ENCODE results near the gene NLRP3. TPM values are rescaled to one million over a fixed set of nuclear protein-coding genes. Genes with fewer than 3 reads are reported as not detected.

The NLRP3 gene
- total RNA-seq, 1 experiment from 2014 or later: not detected

DNA sequence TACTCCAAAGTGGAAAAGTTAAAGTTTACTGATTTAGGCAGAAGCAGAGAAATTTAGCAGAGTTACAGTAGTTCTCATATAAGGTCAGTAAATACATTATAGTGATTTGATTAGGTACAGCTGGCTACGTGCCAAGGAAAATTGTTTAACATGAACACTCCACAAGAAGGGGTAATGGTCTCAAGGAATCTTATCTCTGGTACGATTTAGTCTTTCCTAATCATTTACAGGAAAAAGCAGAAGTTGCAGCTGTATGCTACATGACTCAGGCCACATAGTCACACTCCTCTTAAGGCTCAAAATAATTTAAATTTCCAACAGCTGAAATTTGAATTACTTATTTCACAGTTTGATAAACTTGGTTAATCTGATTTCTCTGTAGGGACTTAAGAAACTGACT, 78.8 kb downstream of the NLRP3 start:
- Histone ChIP-seq H3K18ac (ENCODE audit: insufficient read length, low read depth, low read length) (no peak overlapping the region), H2AK5ac (ENCODE audit: insufficient read length, low read length) (no peak overlapping the region), H3K27me3 (ENCODE audit: insufficient read depth, low read length) (no peaks in the 10 kb centered on the region), H4K8ac (replicated peaks; ENCODE audit: insufficient read length, low read depth, low read length) (no peak overlapping the region), H2BK15ac (ENCODE audit: low read depth, low read length) (no peak overlapping the region), H3K27ac (ENCODE audit: insufficient read length, low read depth, low read length) (no peak overlapping the region), H2BK20ac (ENCODE audit: low read depth, low read length, poor library complexity, severe bottlenecking) (no peak overlapping the region), H3K79me1 (ENCODE audit: insufficient read depth, low read depth, low read length, poor library complexity, severe bottlenecking) (no peaks in the 10 kb centered on the region), H3T11ph (ENCODE audit: low read length) (no peak overlapping the region), H3K9ac (ENCODE audit: extremely low read depth, insufficient read length, low read length) (no peak overlapping the region), H3K4me2 (ENCODE audit: insufficient read depth, insufficient read length, low read length) (no peak overlapping the region), H3K4ac (ENCODE audit: low read depth, low read length) (no peak overlapping the region), H3K23ac (ENCODE audit: insufficient read length, low read depth, low read length) (no peak overlapping the region), H3K9me3 (ENCODE audit: control insufficient read depth, low read depth, low read length) (no peaks in the 10 kb centered on the region), H3K56ac (ENCODE audit: insufficient read length, low read depth, low read length) (no peak overlapping the region), H3K14ac (ENCODE audit: insufficient read depth, low read length) (no peak overlapping the region), H3K79me2 (ENCODE audit: insufficient read depth, low read length) (no peaks in the 10 kb centered on the region), H3K23me2 (ENCODE audit: insufficient read length, low read depth, low read length, poor library complexity, severe bottlenecking) (no peaks in the 10 kb centered on the region), H2AFZ (ENCODE audit: low read length) (no peak overlapping the region), H2BK5ac (ENCODE audit: insufficient read length, low read length) (no peak overlapping the region), H2BK120ac (ENCODE audit: low read depth, low read length, poor library complexity, severe bottlenecking) (no peak overlapping the region), H3K4me1 (ENCODE audit: insufficient read depth, low read length) (no peaks in the 10 kb centered on the region), H4K5ac (ENCODE audit: insufficient read length, low read depth, low read length) (no peak overlapping the region), H4K20me1 (ENCODE audit: control insufficient read depth, insufficient read depth, insufficient read length) (no peaks in the 10 kb centered on the region), H4K91ac (ENCODE audit: insufficient read length, low read depth, low read length) (no peak overlapping the region), H2BK12ac (ENCODE audit: insufficient read length, low read depth, low read length) (no peak overlapping the region)
- H3K27ac Mint-ChIP-seq: no peak overlapping the region
- no peaks in the 10 kb centered on the region for H3K36me3 Mint-ChIP-seq (ENCODE audit: insufficient read depth in 1 of 3, low read depth in 3 of 3)
- no peaks in the 10 kb centered on the region for H3K27me3 Mint-ChIP-seq (ENCODE audit: low read depth)
- TF ChIP-seq, protein P1, sequence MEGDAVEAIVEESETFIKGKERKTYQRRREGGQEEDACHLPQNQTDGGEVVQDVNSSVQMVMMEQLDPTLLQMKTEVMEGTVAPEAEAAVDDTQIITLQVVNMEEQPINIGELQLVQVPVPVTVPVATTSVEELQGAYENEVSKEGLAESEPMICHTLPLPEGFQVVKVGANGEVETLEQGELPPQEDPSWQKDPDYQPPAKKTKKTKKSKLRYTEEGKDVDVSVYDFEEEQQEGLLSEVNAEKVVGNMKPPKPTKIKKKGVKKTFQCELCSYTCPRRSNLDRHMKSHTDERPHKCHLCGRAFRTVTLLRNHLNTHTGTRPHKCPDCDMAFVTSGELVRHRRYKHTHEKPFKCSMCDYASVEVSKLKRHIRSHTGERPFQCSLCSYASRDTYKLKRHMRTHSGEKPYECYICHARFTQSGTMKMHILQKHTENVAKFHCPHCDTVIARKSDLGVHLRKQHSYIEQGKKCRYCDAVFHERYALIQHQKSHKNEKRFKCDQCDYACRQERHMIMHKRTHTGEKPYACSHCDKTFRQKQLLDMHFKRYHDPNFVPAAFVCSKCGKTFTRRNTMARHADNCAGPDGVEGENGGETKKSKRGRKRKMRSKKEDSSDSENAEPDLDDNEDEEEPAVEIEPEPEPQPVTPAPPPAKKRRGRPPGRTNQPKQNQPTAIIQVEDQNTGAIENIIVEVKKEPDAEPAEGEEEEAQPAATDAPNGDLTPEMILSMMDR (conservative IDR thresholded peaks at IDR 0.05): no peak
- H3K4me1 Mint-ChIP-seq: peaks cover 0 to 10% of the 10 kb centered on the region in 2 experiments; a peak in 1 of 4 replicates
- H3K4me3 Mint-ChIP-seq: no peak overlapping the region
- no peak for DNase-seq
- no peaks in the 10 kb centered on the region for H3K9me3 Mint-ChIP-seq
- no CpG with 5 or more reads among the region's 2 CpGs for WGBS (ENCODE audit: extremely low coverage, insufficient read length, low lambda C conversion rate)

Data from H9 (cell line).